Stimulated activated CD8-positive, alpha-beta memory T cell treated with anti-CD3 and anti-CD28 coated beads, Interleukin-12 subunit alpha, Interleukin-12 subunit beta, amount 100 ng/mL, for 1 hour (primary cell): ENCODE results near the gene GCN1.

ENCODE experiments used
- DNase-seq: peaks from one replicate; pipeline ENCODE4 v3.0.0-alpha.2; 2020; ENCODE audit warnings: low read depth

Gene GCN1

DNA sequence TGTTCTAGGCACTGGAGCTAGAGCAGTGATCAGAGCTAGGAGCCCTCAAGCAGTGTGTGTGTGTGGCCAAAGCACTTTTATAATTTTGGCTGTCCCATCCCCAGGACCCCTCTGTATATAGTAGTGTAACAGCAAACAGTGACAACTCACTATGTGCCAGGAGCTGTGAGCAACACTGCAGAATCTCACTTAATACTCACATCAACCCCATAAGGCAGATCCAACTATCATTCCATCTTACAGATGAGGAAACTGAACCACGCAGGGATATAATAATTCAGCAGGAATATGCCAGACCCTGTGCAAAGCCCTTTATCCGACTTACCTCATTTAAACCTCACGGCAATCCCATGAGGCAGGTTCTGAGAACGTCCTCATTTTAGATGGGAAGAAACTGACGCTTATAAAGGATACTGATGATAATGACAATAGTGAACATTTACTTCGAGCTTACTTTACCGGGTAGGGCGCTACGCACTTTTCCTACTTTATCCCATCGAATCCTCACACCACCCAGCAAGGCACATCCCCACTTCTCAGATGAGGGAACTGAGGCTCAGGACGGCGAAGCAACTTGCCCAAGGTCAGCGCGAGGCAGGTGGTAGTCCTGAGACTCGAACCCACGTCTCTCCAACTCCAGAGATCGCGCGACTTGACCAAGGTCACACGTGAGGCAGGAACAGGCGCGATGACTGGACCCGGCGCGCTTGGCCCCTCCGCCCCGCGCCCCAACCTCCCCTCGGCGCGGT, 78.6 kb downstream of the GCN1 start:
- DNase-seq: no peak

DNA sequence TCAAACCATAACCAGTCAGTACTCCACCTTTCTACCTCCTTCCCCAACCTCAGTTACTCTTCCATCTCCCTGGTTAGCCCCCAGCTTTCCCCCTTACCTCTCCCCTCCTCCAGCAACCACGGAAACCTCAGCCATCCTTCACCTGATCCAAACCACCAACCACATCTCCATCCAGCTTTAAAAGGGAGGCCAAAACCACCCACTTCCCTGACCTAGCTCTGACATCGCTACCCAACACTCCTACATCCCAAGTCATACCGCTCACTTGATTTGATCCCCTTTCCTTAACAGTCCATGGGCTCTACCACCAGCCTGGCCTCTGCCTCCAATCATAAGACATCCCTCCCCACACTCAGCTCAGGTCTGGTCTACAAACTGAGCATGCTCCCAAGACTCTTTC, 79.4 kb downstream of the GCN1 start:
- DNase-seq: no peak

DNA sequence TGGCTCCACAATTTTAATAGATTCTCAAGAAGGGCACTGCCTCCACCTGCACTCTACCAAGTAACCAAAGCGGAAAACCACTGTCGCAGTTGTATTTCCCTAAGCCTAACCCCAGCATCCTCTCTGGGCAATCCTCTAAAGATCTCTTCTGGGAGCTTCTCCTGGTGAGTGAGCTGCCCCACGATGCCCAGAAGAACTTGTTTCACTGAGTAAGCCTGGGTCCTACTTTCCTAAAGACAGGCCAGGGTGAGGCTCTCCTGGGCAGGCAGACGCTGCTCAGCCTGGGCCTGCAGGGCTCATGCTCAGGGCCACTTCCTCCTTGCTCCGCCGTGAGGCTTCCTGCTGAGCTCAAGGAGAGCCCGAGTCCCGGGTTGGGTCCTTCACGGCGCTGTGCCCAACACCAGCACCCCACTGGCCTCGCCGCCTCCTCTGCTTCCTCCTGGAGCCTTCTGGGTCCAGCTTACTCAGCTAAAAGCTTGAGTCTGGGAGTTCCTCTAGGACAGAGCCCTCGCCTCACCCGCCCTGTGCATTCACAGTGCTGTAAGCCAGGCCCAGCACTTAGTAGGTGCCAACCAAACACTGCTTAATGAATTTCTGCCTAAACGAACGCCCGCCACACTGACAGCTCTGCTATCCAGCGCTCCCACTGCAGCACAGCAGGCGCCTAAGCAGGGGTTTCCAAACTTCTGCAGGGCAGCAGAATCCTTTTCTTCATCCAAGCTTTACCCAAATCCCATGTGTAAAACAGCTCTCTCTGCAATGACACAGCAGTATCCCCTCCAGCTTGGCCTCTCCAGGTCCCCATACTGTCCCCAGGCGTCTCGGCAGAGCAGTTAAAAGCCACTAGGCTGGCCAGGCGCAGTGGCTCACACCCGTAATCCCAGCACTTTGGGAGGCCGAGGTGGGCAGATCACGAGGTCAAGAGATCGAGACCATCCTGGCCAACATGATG, 83.7 kb downstream of the GCN1 start:
- peak; percentile 31 for DNase-seq

DNA sequence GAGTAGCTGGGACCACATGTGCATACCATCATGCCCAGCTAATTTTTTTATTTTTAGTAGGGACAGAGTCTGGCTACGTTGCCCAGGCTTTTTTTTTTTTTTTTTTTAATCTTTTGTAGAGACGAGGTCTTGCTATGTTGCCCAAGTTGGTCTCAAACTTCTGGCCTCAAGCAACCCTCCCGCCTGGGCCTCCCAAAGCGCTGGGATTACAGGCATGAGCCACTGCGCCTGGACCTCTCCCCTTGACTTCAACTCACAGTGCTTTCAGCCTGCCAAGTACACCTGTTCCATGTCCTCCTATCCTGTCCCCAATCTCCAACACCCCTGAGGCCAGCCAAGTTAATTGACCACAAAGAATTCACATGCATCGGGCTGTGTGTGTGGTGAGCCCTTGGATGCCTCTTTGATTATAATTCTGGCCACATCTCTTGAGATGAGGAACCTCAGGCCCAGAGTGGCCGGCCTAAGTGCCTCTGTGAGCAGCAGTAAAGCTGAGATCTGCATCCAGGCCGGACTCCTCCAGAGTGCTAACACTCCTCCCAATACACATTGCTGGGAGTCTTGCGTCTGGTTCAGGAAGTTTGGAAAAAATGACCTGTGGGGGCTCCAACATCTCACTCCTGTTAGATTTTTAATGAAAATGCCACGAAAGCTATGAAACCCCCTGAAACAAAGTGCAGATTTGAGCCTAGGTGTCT, 84.8 kb downstream of the GCN1 start:
- no peak for DNase-seq

DNA sequence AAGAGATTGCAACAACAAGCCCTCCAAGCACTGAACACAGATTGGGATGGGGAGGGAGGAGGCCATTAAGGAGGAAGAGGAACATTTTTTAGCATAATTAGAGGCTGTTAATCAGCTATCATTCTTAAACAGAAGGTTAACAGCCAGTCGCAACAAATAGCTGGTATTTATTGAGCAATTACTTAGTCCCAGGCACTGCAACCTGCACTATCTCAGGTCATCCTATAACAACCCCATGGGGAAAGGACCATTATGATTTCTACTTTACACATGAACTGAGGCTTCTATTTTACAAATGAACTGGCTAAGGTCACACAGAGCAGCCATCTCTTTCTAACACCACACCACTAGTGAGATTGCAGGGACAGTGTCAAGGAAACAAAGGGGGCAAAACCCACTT, 88.4 kb downstream of the GCN1 start:
- no peak for DNase-seq

DNA sequence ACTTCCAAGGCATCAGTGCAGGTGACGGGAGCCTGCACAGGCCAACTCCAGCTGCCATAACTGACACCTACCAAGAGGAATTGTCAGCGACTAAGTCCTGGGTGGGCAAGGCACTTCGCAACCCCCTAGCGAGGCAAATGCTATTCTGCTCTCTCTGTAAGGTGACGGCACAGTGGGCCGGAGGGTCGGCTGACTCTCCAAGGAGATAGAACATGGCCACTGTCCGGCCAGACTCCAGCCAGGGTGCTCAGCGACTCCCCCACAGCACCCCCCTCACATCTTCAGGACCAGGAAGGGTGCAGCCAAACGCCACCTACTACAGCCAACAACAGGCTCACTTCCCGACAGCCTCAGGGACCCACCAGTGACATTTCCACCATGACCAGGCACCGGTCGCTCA, 91.1 kb downstream of the GCN1 start:
- no peak for DNase-seq

DNA sequence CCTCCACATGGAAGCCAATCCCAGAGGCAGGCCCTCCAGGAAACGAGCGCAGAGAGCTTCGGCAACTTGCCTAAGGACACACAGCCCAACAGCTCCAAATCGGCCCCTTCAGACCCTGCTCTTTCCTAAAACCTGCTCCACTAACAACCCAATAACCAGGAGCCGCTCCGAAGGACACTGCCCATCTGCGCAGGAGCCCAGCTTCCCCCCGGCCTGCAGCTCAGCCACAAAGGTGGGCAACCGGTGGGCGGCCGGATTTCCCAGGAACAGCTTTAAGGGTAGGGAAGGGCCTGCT, 91.5 kb downstream of the GCN1 start:
- DNase-seq: no peak

DNA sequence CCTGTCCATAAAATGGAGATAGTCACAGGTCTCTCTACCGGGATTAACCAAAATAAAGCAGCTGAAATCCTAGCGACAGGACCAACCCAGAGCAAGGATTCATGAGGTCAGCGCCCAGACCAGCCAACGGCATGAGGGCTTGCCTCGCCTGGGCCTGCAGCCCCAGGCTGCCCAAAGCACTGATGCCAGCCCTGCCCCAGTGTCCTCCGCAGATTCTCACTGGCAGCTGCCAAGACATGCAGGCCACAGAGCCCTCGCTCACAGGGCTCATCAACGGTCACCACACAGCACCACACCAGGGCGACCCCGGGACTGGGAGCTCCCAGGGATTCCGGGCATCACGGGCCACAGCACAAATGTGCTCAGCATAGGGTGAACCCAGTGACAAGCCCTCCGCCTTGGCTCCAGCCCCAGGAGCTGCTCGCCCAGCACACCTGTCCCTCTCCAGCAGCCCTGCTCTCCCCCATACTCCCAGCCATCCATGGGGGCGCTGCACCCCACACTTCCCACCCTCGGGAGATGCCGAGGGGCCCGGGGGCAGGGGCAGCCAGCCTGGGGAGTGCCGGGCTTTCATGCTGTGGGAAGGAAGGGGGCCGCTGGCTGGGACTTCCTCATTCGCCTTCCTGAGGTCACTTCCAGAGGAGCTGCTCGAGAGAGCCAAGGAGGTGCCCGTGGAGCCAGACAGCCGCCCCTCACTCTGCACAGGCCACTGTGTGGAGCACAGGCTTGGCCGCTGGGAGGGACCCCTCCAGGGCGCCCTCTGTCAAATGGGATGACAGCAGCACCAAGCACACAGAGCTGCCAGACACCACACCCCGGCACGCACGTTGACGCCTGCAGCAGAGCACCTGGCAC, 92.1 kb downstream of the GCN1 start:
- DNase-seq: no peak

DNA sequence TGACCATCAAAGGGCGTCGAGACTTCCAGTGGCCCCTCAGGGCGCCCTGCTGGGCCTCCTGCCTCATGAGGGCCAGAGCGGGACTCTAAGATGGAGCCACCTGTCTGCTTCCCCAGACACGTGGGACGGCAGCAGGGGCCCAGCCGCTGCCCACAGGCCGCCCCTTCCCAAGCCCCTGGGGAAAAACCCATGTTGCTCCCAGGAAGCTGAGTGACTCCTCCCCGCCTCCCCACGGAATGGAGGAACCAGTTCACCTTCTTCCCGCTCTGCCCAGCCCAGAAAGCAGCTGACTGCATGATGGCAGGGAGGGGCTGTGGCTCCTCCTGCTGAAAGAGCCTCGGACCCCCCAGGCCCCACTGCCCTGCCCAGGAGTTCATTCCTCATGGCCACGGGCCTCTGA, 92.9 kb downstream of the GCN1 start:
- DNase-seq: no peak

DNA sequence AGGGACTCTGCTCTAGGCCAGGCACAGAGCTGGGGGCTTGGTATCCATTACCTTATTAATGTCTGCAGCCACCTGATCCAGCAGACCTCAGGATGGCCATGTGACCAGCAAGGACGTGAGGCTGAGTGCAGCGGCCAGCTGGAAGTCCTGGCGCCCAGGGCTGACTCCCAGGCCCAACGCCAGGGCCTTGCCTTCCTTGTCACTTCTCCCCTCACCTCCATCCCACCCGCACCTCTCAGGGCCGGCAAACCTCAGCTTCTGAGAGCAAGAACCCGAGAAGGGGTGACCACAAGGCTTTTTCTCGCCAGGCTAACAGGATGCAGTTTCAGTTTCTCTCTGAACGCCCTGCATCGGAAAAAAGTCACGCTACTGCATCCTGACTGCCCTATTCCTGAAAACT, 93.3 kb downstream of the GCN1 start:
- no peak for DNase-seq

DNA sequence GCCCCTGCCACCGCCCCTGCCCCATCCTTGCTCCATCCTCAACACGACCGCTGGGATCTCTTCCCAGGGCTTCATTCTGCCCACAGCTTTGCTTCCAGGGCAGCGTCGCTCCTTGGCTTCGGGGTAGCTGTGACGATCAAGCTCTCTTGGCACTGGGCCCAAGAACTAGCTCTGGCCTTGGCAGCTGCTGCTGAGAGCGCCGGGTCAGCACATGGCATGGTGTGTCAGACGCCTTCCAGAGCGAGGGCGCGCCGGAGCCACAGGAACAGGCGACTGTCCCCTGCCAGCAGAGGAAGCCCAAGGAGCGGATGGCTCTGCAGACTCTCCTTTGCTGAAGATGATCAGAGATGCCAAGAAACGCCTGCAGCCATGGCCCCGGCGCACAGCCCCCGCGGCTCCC, 93.9 kb downstream of the GCN1 start:
- DNase-seq: no peak

DNA sequence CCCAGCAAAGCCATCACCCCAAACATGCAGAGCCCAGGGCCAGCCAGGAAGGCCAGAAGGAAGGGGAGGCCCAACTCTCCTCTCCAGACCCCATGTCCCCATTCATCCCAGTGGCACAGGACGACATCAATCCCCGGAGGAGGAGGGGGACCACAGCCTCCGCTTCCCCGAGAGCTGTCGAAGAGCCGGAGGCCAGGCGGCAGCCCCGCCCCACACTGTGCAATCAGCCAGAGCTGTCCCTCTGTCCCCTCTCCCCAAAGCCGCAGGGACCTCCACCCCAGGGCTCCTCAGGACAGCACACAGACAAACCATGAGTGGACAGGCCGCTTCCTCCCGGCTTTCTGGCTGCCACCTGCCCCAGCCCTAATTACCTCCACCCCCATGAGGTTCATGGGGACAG, 94.8 kb downstream of the GCN1 start:
- DNase-seq: no peak

DNA sequence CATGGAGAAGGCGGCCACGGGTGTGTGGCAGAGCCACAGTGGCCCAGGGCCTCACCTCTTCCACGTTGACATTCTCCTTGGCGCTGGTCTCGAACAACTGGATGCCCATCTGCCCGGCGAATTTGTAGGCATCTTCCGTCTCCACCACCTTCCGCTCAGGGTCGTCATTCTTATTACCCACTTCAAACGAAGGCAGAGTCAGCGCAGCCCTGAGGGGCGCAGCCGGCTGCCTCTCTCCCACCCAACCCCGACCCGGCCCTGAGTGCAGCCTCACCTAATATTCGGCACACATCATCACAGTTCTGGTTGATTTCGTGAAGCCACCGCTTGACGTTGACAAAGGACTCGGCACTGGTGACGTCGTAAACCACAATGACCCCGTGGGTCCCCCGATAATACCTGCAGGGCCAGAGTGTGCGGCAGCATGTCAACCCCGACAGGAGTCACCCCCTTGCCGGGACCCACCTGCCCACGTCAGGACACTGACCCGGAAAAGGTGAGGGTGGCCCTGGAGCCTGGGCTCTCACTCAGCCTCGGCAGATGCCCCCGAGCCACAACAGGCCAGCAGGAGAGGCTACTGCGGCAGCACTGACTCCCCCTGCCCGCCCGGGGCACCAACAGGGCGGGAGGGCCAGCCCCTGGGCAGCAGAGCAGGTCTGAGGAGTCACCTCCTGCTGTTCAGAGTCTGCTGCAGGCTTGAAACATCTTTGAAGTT, 95.6 kb downstream of the GCN1 start:
- DNase-seq: no peak

DNA sequence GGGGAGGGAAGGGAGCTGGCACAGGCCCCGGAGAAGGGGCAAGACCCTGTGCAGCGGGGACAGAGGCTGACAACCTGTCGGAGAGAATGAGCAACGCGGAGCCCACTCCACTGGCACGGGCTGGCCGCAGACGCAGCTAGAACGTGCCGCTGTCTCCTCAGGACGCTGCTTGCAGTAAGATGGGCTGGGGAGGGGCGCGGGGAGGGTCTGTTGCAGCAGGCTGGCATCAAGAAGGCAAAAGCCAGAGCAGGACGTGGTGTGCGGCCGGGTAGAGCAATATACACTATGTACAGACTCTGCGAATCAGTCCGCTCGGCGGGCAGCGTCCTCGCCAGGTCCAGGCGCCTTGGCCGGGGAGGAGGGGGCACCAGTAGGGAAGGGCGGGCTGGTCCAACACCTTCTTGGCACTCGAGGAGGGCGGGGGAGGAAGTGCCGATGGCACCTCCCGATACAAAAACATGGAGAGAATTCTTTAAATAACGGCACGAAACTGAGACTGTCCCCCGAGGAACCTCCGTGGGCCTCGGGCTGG, 97.8 kb downstream of the GCN1 start:
- DNase-seq: no peak

DNA sequence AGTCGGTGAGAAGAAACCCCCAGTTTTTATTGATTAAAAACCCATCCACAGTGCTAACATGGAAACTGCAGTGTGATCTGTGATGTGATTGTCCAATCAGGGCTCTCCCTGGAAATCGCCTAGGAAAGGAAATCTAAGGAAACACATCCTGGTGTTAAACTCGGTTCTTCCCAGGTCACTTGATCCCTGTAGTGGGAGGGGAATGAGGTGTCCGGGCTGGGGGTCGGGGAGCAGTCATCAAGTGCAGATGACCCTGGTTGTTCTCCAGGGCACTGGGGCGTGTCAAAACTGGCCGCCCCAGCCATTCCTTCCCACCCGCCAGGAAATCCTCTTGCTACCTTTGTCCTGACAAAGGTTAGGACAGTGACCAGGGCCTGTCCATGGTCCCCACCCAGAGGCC, 98.8 kb downstream of the GCN1 start:
- no peak for DNase-seq

DNA sequence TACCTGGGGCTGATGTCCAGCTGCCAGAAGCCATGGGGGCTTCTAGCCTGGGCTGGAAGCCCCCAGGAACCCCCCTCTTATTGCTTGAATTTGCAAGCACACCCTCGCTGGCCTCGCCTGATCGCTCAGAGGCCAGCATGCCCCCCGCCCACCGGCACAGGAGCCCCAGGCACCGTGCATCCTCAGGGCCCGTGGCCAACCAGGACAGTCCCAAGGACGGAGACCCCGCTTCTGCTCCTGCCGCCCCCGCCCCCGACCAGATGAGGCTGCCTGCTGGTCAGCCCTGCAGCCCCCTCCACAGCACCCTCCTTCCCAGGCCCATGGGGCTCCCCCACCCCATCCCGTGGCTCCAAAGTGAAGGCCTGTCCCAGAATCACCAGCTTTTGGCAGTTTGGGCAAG, 99.2 kb downstream of the GCN1 start:
- DNase-seq: no peak

DNA sequence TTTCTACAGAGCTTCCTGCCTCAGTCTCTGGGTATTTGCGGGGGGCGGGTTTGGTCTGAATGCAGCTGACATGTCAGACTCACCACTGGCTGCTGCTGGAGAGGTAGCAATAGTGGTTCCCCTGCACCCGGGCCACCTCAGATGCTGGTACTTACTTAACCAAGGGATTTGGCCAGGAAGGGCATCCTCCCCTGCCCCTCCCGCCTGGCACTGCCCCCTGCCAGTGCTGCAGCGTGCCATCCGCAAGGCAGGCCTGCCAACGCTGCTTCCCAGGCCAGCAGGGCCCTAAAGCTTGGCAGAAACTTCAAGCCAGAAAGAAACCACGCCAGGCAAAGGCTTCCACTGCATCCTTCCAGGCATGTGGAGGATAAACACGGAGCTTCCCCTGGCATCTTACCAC, 100.0 kb downstream of the GCN1 start:
- no peak for DNase-seq

DNA sequence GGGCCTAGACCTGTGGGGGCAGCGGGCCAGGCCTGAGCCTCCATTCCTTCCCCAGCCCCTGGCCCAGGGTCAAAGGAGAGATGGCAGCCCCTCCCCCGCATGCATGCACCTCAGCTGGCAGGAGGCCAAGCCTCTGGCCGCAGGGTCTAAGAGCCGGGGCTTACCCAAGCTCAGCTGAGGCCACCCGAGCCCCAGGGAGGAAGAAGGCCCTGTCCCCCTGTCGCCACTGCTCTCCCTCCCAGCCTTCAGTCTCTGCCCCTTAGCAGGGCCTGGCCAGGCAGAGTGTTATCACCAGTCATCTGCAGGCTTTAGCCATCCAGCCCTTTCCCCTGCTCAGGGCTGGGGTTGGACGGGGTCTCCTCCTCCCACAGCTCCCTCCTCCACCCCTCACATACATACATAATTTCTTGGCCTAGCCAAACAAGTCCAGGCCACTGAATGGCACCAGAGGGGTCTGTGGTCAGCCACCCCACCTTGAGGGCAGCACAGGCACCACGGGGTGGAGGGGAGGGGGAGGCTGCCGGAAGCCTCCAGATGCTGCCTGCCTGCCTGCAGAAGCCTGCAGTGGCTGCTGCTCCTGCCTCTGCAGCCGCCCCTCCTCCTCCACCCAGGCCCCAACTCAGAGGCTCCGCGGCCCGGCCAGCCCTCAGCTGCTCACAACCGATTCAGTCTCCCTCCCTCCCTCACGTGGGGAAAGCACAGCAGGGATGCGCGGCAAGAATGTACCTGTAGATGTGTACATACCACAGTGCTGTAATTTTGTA, 100.7 kb downstream of the GCN1 start:
- no peak for DNase-seq

DNA sequence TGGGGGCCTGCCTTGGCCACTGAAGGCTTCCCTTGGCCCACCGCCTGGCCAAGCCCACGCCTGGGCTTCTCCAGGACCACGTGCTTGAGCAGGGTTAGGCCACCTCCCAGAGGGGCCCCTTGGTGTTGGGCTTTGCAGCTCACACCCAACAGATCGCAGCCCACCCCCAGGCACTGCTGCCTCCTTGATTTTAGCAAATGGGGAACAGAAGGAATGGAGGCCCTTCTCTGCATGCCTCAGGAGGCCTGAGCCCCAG, 101.3 kb downstream of the GCN1 start:
- DNase-seq: no peak

DNA sequence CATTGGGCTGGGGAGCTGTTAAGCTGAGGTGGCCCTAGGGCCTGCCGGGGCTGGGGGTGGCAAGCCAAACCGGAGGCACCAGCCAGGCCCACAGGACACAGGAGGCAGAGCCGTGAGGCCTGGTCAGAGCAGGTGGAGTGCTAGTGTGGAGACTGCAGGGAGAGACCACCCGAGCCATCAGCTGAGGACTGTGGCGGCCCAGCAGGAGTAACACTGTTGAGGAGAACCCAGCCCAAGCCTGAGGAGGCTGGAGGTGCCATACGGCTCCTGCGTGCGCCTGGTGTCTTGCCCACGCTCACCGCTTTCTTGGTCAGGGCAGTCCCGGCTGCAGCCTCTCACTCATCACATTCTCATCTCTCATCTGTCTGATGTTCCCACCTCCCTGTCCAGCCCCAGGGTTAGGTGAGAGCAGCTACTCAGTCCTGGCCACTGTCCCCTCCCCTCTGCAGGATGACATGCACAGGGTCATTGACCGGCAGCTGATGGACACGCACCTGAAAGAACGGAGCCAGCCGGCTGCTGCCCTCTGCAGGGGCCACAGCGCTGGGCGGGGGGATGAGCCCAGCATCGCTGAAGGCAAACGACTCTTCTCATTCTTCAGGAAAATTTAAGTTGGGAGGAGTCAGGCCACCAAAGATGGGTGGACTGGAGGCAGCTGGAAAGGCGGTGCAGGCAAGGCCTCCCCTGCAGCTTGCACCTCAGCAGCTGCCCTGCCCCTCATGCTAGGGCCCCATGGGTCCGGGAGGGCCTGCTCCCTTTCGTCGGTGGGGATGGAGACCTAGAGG, 101.8 kb downstream of the GCN1 start:
- no peak for DNase-seq
